ENCODE data around the gene WIZ. TPM values are rescaled to one million over a fixed set of nuclear protein-coding genes. Genes with fewer than 3 reads are reported as not detected.

Gene WIZ
- total RNA-seq, 1 donor from 2014 or later: 106 TPM

GRCh38 chr19:15456871-15457700 is 7.3 kb upstream of the WIZ start:
- no peaks in the 10 kb centered on the region for H3K4me1 Mint-ChIP-seq (ENCODE audit: low read depth, unreplicated experiment)
- DNase-seq: no peak
- H3K4me3 Mint-ChIP-seq (ENCODE audit: unreplicated experiment): peak overlapping the region; percentile 15
- H3K9me3 Mint-ChIP-seq (ENCODE audit: unreplicated experiment): peaks cover 9% of the 10 kb centered on the region
- H3K27me3 Mint-ChIP-seq (ENCODE audit: unreplicated experiment): peaks cover 34% of the 10 kb centered on the region
- H3K27ac Mint-ChIP-seq (ENCODE audit: unreplicated experiment): no peak overlapping the region
- no peak for TF ChIP-seq CTCF (IDR thresholded peaks at IDR 0.05; ENCODE audit: partially characterized antibody, unreplicated experiment)
- peaks cover 5% of the 10 kb centered on the region for H3K36me3 Mint-ChIP-seq (ENCODE audit: unreplicated experiment)

- H3K27me3 Mint-ChIP-seq (ENCODE audit: unreplicated experiment): peaks cover 29% of the 10 kb centered on the region
- no peaks in the 10 kb centered on the region for H3K4me1 Mint-ChIP-seq (ENCODE audit: low read depth, unreplicated experiment)
- no peak for DNase-seq
- H3K36me3 Mint-ChIP-seq (ENCODE audit: unreplicated experiment): peaks cover 5% of the 10 kb centered on the region
- H3K27ac Mint-ChIP-seq (ENCODE audit: unreplicated experiment): no peak overlapping the region
- peak overlapping the region; percentile 15 for H3K4me3 Mint-ChIP-seq (ENCODE audit: unreplicated experiment)
- peaks cover 9% of the 10 kb centered on the region for H3K9me3 Mint-ChIP-seq (ENCODE audit: unreplicated experiment)
- no peak for TF ChIP-seq CTCF (IDR thresholded peaks at IDR 0.05; ENCODE audit: partially characterized antibody, unreplicated experiment)
Observed at GRCh38 chr19:15456441-15456840, 6.7 kb upstream of the WIZ start.

GRCh38 chr19:15455996-15456395 is 6.2 kb upstream of the WIZ start:
- peaks cover 29% of the 10 kb centered on the region for H3K27me3 Mint-ChIP-seq (ENCODE audit: unreplicated experiment)
- no peak overlapping the region for H3K27ac Mint-ChIP-seq (ENCODE audit: unreplicated experiment)
- no peak overlapping the region for H3K4me3 Mint-ChIP-seq (ENCODE audit: unreplicated experiment)
- H3K36me3 Mint-ChIP-seq (ENCODE audit: unreplicated experiment): peaks cover 5% of the 10 kb centered on the region
- no peaks in the 10 kb centered on the region for H3K4me1 Mint-ChIP-seq (ENCODE audit: low read depth, unreplicated experiment)
- TF ChIP-seq CTCF (IDR thresholded peaks at IDR 0.05; ENCODE audit: partially characterized antibody, unreplicated experiment): no peak
- DNase-seq: no peak
- peaks cover 9% of the 10 kb centered on the region for H3K9me3 Mint-ChIP-seq (ENCODE audit: unreplicated experiment)

- Mint-ChIP-seq H3K9me3 (ENCODE audit: unreplicated experiment) (peaks cover 9% of the 10 kb centered on the region), H3K36me3 (ENCODE audit: unreplicated experiment) (peaks cover 5% of the 10 kb centered on the region), H3K27me3 (ENCODE audit: unreplicated experiment) (peaks cover 23% of the 10 kb centered on the region), H3K27ac (ENCODE audit: unreplicated experiment) (no peak overlapping the region), H3K4me3 (ENCODE audit: unreplicated experiment) (peak overlapping the region; percentile 38), H3K4me1 (ENCODE audit: low read depth, unreplicated experiment) (no peaks in the 10 kb centered on the region)
- no peak for TF ChIP-seq CTCF (IDR thresholded peaks at IDR 0.05; ENCODE audit: partially characterized antibody, unreplicated experiment)
- no peak for DNase-seq
Observed at GRCh38 chr19:15453906-15454860, 4.4 kb upstream of the WIZ start.

Measured in glutamatergic neuron (in vitro differentiated cells).